Fibroblast of lung (primary cell): ENCODE results near the gene EEF2. TPM values are rescaled to one million over a fixed set of nuclear protein-coding genes. Genes with fewer than 3 reads are reported as not detected.
"Not testable (repeated sequence)": the region's sequence is repeated elsewhere in the genome, so short reads cannot be mapped to it uniquely, and the experiment has no call there.

Experiments used
- DNase-seq, 2 donors: peaks; one replicate each; pipeline versions ENCODE4 v3.0.0 to v3.0.0-alpha.2; 2010; ENCODE audit warnings: low read depth in 2 of 2
- H2AFZ ChIP-seq: 2 replicates; pipeline ENCODE4 v1.5.1; 2012; ENCODE audit warnings: low read length, control low read depth, inconsistent platforms
- H3K27ac ChIP-seq: 2 replicates; pipeline ENCODE4 v1.5.1; 2011; ENCODE audit warnings: low read length, control low read depth; ENCODE audit not compliant: insufficient read depth
- H3K27me3 ChIP-seq: 2 replicates; pipeline ENCODE4 v1.5.1; 2011; ENCODE audit warnings: mild to moderate bottlenecking, low read length; ENCODE audit not compliant: control insufficient read depth, insufficient read depth
- H3K36me3 ChIP-seq: 2 replicates; pipeline ENCODE4 v1.5.1; 2011; ENCODE audit warnings: low read length; ENCODE audit not compliant: control insufficient read depth, insufficient read depth
- H3K4me1 ChIP-seq: 2 replicates; pipeline ENCODE4 v1.5.1; 2011; ENCODE audit warnings: low read length; ENCODE audit not compliant: control insufficient read depth, insufficient read depth; ENCODE audit errors: extremely low read depth
- H3K4me2 ChIP-seq: 2 replicates; pipeline ENCODE4 v1.5.1; 2011; ENCODE audit warnings: low read length, control low read depth; ENCODE audit not compliant: insufficient read depth; ENCODE audit errors: extremely low read depth
- H3K4me3 ChIP-seq, 4 experiments: fragments of 200-600 bp in 1 of 4; sonication (generic) in 1 of 4; replicated peaks in 1 of 4; 2 replicates each; pipeline ENCODE4 v1.5.1; 2011 to 2016; ENCODE audit warnings: low read length in 4 of 4, low read depth in 3 of 4, mild to moderate bottlenecking in 3 of 4, control low read depth in 2 of 4, inconsistent platforms in 1 of 4, mixed read lengths in 1 of 4; ENCODE audit not compliant: insufficient read depth in 1 of 4; ENCODE audit errors: control extremely low read depth in 1 of 4
- H3K79me2 ChIP-seq: 2 replicates; pipeline ENCODE4 v1.5.1; 2012; ENCODE audit warnings: mild to moderate bottlenecking, low read length, inconsistent platforms; ENCODE audit not compliant: control insufficient read depth, insufficient read depth
- H3K9ac ChIP-seq: 2 replicates; pipeline ENCODE4 v1.5.1; 2011; ENCODE audit warnings: mild to moderate bottlenecking, low read length, control low read depth; ENCODE audit not compliant: insufficient read depth
- H3K9me3 ChIP-seq: 2 replicates; pipeline ENCODE4 v1.5.1; 2012; ENCODE audit warnings: low read depth, low read length; ENCODE audit not compliant: control insufficient read depth, insufficient read depth
- H4K20me1 ChIP-seq: 2 replicates; pipeline ENCODE4 v1.5.1; 2011; ENCODE audit warnings: low read length; ENCODE audit not compliant: control insufficient read depth, insufficient read depth; ENCODE audit errors: extremely low read depth
- EZH2 ChIP-seq: IDR thresholded peaks from 2 replicates; pipeline ENCODE4 v1.5.1; 2012; ENCODE audit warnings: low read length, control low read depth, mild to moderate bottlenecking; ENCODE audit errors: missing control alignments
- polyA plus RNA-seq, 2 donors: library from polyadenylated mRNA; depleted of rRNA in 1 of 2; stranded (reverse) in 1 of 2; unstranded in 1 of 2; fragments of >200 nt; gene quantifications; 2 replicates each; pipeline ENCODE4 v1.2.1, GENCODE V29; 2011 to 2012; ENCODE audit warnings: missing spikeins in 1 of 2
- total RNA-seq: library from RNA; depleted of rRNA; stranded (reverse); fragments of >200 nt; gene quantifications from 2 replicates; pipeline ENCODE4 v1.2.1, GENCODE V29; 2014
- TF ChIP-seq, protein P1 (sequence below), 2 donors: IDR thresholded peaks in 1 of 2; conservative IDR thresholded peaks in 1 of 2; 1 replicate in 1 of 2; 2 replicates in 1 of 2; pipeline ENCODE4 v1.5.1; 2011 to 2012; ENCODE audit warnings: low read length in 2 of 2, control low read depth in 1 of 2, inconsistent platforms in 1 of 2, low read depth in 1 of 2, mild to moderate bottlenecking in 1 of 2

Gene EEF2
- total and polyA plus RNA-seq, 2 donors (not counting 1 experiment from before 2014, with no cell fraction given), result 976 to 2,646 TPM

GRCh38 chr19:3958836-3959765 is 26.2 kb downstream of the EEF2 start:
- no peak for DNase-seq
- H3K27ac ChIP-seq, result no peak overlapping the region
- H3K9ac ChIP-seq, result no peak overlapping the region
- no peaks in the 10 kb centered on the region for H3K9me3 ChIP-seq
- peaks cover 33% of the 10 kb centered on the region for H3K36me3 ChIP-seq
- H3K4me2 ChIP-seq, result no peak overlapping the region
- H4K20me1 ChIP-seq, result no peaks in the 10 kb centered on the region
- TF ChIP-seq, protein P1, sequence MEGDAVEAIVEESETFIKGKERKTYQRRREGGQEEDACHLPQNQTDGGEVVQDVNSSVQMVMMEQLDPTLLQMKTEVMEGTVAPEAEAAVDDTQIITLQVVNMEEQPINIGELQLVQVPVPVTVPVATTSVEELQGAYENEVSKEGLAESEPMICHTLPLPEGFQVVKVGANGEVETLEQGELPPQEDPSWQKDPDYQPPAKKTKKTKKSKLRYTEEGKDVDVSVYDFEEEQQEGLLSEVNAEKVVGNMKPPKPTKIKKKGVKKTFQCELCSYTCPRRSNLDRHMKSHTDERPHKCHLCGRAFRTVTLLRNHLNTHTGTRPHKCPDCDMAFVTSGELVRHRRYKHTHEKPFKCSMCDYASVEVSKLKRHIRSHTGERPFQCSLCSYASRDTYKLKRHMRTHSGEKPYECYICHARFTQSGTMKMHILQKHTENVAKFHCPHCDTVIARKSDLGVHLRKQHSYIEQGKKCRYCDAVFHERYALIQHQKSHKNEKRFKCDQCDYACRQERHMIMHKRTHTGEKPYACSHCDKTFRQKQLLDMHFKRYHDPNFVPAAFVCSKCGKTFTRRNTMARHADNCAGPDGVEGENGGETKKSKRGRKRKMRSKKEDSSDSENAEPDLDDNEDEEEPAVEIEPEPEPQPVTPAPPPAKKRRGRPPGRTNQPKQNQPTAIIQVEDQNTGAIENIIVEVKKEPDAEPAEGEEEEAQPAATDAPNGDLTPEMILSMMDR (conservative IDR thresholded peaks at IDR 0.05 in 1 of 2, IDR thresholded peaks at IDR 0.05 in 1 of 2; ENCODE audit: low read depth in 1 of 2, low read length in 2 of 2), result no peak
- H3K27me3 ChIP-seq, result no peaks in the 10 kb centered on the region
- peaks cover 16% of the 10 kb centered on the region for H3K79me2 ChIP-seq
- H3K4me1 ChIP-seq, result no peaks in the 10 kb centered on the region
- H2AFZ ChIP-seq, result no peak overlapping the region
- no peak overlapping the region for H3K4me3 ChIP-seq

GRCh38 chr19:3955688-3956087 is 29.6 kb downstream of the EEF2 start:
- peaks cover 9% of the 10 kb centered on the region for H3K36me3 ChIP-seq
- no peak for DNase-seq
- H3K79me2 ChIP-seq, result peaks cover 4% of the 10 kb centered on the region
- no peak overlapping the region for H3K4me3 ChIP-seq
- no peak overlapping the region for H3K9ac ChIP-seq
- H4K20me1 ChIP-seq, result no peaks in the 10 kb centered on the region
- H3K9me3 ChIP-seq, result no peaks in the 10 kb centered on the region
- TF ChIP-seq, protein P1 (conservative IDR thresholded peaks at IDR 0.05 in 1 of 2, IDR thresholded peaks at IDR 0.05 in 1 of 2; ENCODE audit: low read depth in 1 of 2, low read length in 2 of 2), result no peak
- TF ChIP-seq EZH2, result no peak
- H2AFZ ChIP-seq, result no peak overlapping the region
- peaks cover 6% of the 10 kb centered on the region for H3K4me1 ChIP-seq
- no peaks in the 10 kb centered on the region for H3K27me3 ChIP-seq
- H3K4me2 ChIP-seq, result no peak overlapping the region
- H3K27ac ChIP-seq, result no peak overlapping the region

DNA sequence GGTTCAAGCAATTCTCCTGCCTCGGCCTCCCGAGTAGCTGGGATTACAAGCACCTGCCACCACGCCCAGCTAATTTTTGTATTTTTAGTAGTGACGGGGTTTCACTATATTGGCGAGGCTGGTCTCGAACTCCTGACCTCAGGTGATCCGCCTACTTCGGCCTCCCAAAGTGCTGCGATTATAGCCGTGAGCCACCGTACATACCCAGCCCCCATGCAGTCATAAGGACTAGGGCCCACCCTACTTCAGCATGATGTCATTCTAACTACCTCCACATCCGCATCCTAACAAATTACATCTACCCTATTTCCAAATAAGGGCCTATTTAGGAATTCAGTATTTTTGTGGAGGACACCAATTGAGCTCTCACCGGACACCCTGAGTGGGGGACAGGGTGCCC is 30.0 kb downstream of the EEF2 start:
- not testable (repeated sequence) for H3K9me3 ChIP-seq, H3K27me3 ChIP-seq, H3K4me3 ChIP-seq, H2AFZ ChIP-seq, H3K9ac ChIP-seq, DNase-seq, H4K20me1 ChIP-seq, H3K4me1 ChIP-seq, H3K4me2 ChIP-seq, H3K27ac ChIP-seq, H3K36me3 ChIP-seq, H3K79me2 ChIP-seq
